PC-9 (cell line): ENCODE data around the gene MAPKBP1. TPM values are rescaled to one million over a fixed set of nuclear protein-coding genes. Genes with fewer than 3 reads are reported as not detected.

ENCODE experiments used
- BruUV-seq: library from RNA; stranded (reverse); fragments of 400-500 nt; replicated peaks from 2 replicates; lab custom pipeline; 2021; lab: Mats Ljungman, UMichigan
- CTCF ChIA-PET: fragments of 300-600 bp; sonication (Branson Sonifier 250); formaldehyde crosslinking; loops from one replicate; lab custom pipeline; 2022; ENCODE audit warnings: antibody characterized with exemption; lab: Charles Lee
- POLR2A ChIA-PET: fragments of 300-600 bp; sonication (Branson Sonifier 250); formaldehyde crosslinking; loops from one replicate; lab custom pipeline; 2022; ENCODE audit warnings: antibody characterized with exemption; ENCODE audit not compliant: unreplicated experiment; lab: Charles Lee
- DNase-seq, 2 experiments: peaks; one replicate each; pipeline versions ENCODE4 v3.0.0 to v3.0.0-alpha.2; 2015 to 2022; ENCODE audit warnings: mixed read lengths in 1 of 2
- H2AFZ ChIP-seq: fragments of 200-600 bp; sonication (generic); 2 replicates; pipeline ENCODE4 v1.8.1; 2017; ENCODE audit warnings: antibody characterized with exemption
- H3F3A ChIP-seq: fragments of 200-600 bp; sonication (generic); 2 replicates; pipeline ENCODE4 v1.8.1; 2017; ENCODE audit warnings: antibody characterized with exemption, mild to moderate bottlenecking, low read depth; ENCODE audit not compliant: insufficient read depth
- H3K27ac ChIP-seq: fragments of 200-600 bp; sonication (generic); 2 replicates; pipeline ENCODE4 v1.6.1; 2016; ENCODE audit warnings: mixed run types
- H3K27me3 ChIP-seq: fragments of 200-600 bp; sonication (generic); 2 replicates; pipeline ENCODE4 v1.6.1; 2016; ENCODE audit warnings: low read depth, mixed run types; ENCODE audit not compliant: insufficient read depth
- H3K36me3 ChIP-seq: fragments of 200-600 bp; sonication (generic); 2 replicates; pipeline ENCODE4 v1.6.1; 2016; ENCODE audit warnings: low read depth, mixed run types
- H3K4me1 ChIP-seq: fragments of 200-600 bp; sonication (generic); replicated peaks from 2 replicates; pipeline ENCODE4 v1.6.1; 2016; ENCODE audit warnings: mixed run types; ENCODE audit not compliant: insufficient read depth
- H3K4me2 ChIP-seq: fragments of 200-600 bp; sonication (generic); 2 replicates; pipeline ENCODE4 v1.6.1; 2017; ENCODE audit warnings: mixed run types
- H3K4me3 ChIP-seq: fragments of 200-600 bp; sonication (generic); 2 replicates; pipeline ENCODE4 v1.6.1; 2016; ENCODE audit warnings: mixed run types
- H3K79me2 ChIP-seq: fragments of 200-600 bp; sonication (generic); 2 replicates; pipeline ENCODE4 v1.6.1; 2017; ENCODE audit warnings: low read depth, mixed run types
- H3K9me2 ChIP-seq: fragments of 200-600 bp; sonication (generic); 2 replicates; pipeline ENCODE4 v1.8.1; 2017; ENCODE audit warnings: mild to moderate bottlenecking; ENCODE audit not compliant: insufficient read depth
- H3K9me3 ChIP-seq: fragments of 200-600 bp; sonication (generic); 2 replicates; pipeline ENCODE4 v1.8.1; 2016; ENCODE audit warnings: low read depth; ENCODE audit not compliant: insufficient read depth
- H4K20me1 ChIP-seq: fragments of 200-600 bp; sonication (generic); 2 replicates; pipeline ENCODE4 v1.8.1; 2017; ENCODE audit not compliant: insufficient read depth
- CTCF ChIP-seq: fragments of 200-600 bp; sonication (generic); conservative IDR thresholded peaks from 2 replicates; pipeline ENCODE4 v1.6.1; 2017; ENCODE audit warnings: mixed run types, antibody characterized with exemption, mild to moderate bottlenecking, moderate library complexity
- EZH2 ChIP-seq: fragments of 200-600 bp; sonication (generic); IDR thresholded peaks from 2 replicates; pipeline ENCODE4 v1.8.0; 2017; ENCODE audit warnings: antibody characterized with exemption, low read depth
- intact Hi-C: fragments of 100-400 bp; cut with micrococcal nuclease; formaldehyde crosslinking; loops from one replicate; pipeline ENCODE4 v1.10.0; 2022; ENCODE audit not compliant: unreplicated experiment
- total RNA-seq: library from RNA; stranded (reverse); gene quantifications from 2 replicates; pipeline ENCODE4 v1.2.3, GENCODE V29; 2021

Gene MAPKBP1
- total RNA-seq, 1 experiment from 2014 or later = 22.9 TPM

- BruUV-seq = no TSS peak
- H3K4me3 ChIP-seq = no peak overlapping the region
- H3K9me2 ChIP-seq = no peaks in the 10 kb centered on the region
- ChIA-PET POLR2A (interaction anchor here (0.7 kb wide), 1 partner anchor 759 kb away, joined by 3 read pairs; no protein-coding TSS in a partner anchor), CTCF (interaction anchor here (0.6 to 2.5 kb wide), 11 partner anchors 31 to 307 kb away, joined by 3 to 21 read pairs (median 5); partner anchors contain the start of genes EHD4 and JMJD7)
- peaks cover 24% of the 10 kb centered on the region for H3K4me1 ChIP-seq
- TF ChIP-seq EZH2 = no peak
- TF ChIP-seq CTCF = peak; percentile 61
- intact Hi-C loops = loop anchor here (1.0 to 5.0 kb wide), 2 partner anchors 131 to 359 kb away; no protein-coding TSS in a partner anchor
- peak; percentile 46 to 53 for DNase-seq
- H3K79me2 ChIP-seq = peaks cover 19% of the 10 kb centered on the region; the same call in 1 of the 2 replicates
- H3K4me2 ChIP-seq = peak overlapping the region; percentile 94
- peaks cover 4% of the 10 kb centered on the region; the same call in 1 of the 2 replicates for H4K20me1 ChIP-seq
- H3K9me3 ChIP-seq = no peaks in the 10 kb centered on the region
- peaks cover 23% of the 10 kb centered on the region; the same call in 1 of the 2 replicates for H3F3A ChIP-seq
- H2AFZ ChIP-seq = no peak overlapping the region
- H3K27ac ChIP-seq = 0 out of 2 replicates have a peak overlapping the region, but pooled peaks have one; percentile 64
- H3K27me3 ChIP-seq = no peaks in the 10 kb centered on the region
- no peaks in the 10 kb centered on the region for H3K36me3 ChIP-seq
Measured at GRCh38 chr15:41772720-41773331, 1.5 kb upstream of the MAPKBP1 start.

- Histone ChIP-seq H3K36me3 (no peaks in the 10 kb centered on the region), H3K4me1 (peaks cover 24% of the 10 kb centered on the region), H3K9me3 (no peaks in the 10 kb centered on the region), H3K27me3 (no peaks in the 10 kb centered on the region), H3K27ac (peak overlapping the region; percentile 64), H3K79me2 (peaks cover 19% of the 10 kb centered on the region; the same call in 1 of the 2 replicates), H3K4me2 (peak overlapping the region; percentile 94), H3F3A (peaks cover 23% of the 10 kb centered on the region; the same call in 1 of the 2 replicates), H3K4me3 (peak overlapping the region; percentile 80; the same call in 1 of the 2 replicates), H4K20me1 (peaks cover 4% of the 10 kb centered on the region; the same call in 1 of the 2 replicates), H3K9me2 (no peaks in the 10 kb centered on the region), H2AFZ (no peak overlapping the region)
- POLR2A ChIA-PET = interaction anchor here (0.6 to 1.2 kb wide), 3 partner anchors 65 to 759 kb away, joined by 3 to 6 read pairs (median 3); partner anchors contain the start of gene PLA2G4B
- CTCF ChIA-PET = interaction anchor here (0.6 to 2.5 kb wide), 14 partner anchors 30 to 363 kb away, joined by 3 to 21 read pairs (median 4); partner anchors contain the start of genes EHD4 and JMJD7
- no peak for DNase-seq
- no TSS peak for BruUV-seq
- intact Hi-C loops = loop anchor here (5.0 kb wide), 1 partner anchor 359 kb away; no protein-coding TSS in a partner anchor
- TF ChIP-seq CTCF = no peak
- no peak for TF ChIP-seq EZH2
Measured at GRCh38 chr15:41773332-41773728, 954 bp upstream of the MAPKBP1 start.

GRCh38 chr15:41773729-41774061 lies 589 bp upstream of the MAPKBP1 start:
- peak overlapping the region; percentile 64 for H3K27ac ChIP-seq
- H3K27me3 ChIP-seq = no peaks in the 10 kb centered on the region
- H4K20me1 ChIP-seq = peaks cover 4% of the 10 kb centered on the region; the same call in 1 of the 2 replicates
- H3K36me3 ChIP-seq = no peaks in the 10 kb centered on the region
- BruUV-seq = TSS peak; percentile 77
- ChIA-PET POLR2A (interaction anchor here (0.6 to 1.2 kb wide), 5 partner anchors 64 to 348 kb away, joined by 3 to 8 read pairs (median 6); partner anchors contain the start of gene PLA2G4B), CTCF (interaction anchor here (0.6 to 2.5 kb wide), 14 partner anchors 30 to 363 kb away, joined by 3 to 21 read pairs (median 4); partner anchors contain the start of genes EHD4 and JMJD7)
- TF ChIP-seq EZH2 = no peak
- TF ChIP-seq CTCF = no peak
- peaks cover 19% of the 10 kb centered on the region; the same call in 1 of the 2 replicates for H3K79me2 ChIP-seq
- DNase-seq = no peak
- peak overlapping the region; percentile 94 for H3K4me2 ChIP-seq
- H3F3A ChIP-seq = peaks cover 23% of the 10 kb centered on the region; the same call in 1 of the 2 replicates
- peaks cover 24% of the 10 kb centered on the region for H3K4me1 ChIP-seq
- 0 out of 2 replicates have a peak overlapping the region, but pooled peaks have one; percentile 26 for H2AFZ ChIP-seq
- intact Hi-C loops = loop anchor here (1.0 to 5.0 kb wide), 5 partner anchors 33 to 359 kb away; partner anchors contain the start of gene EHD4
- no peaks in the 10 kb centered on the region for H3K9me3 ChIP-seq
- H3K9me2 ChIP-seq = no peaks in the 10 kb centered on the region
- peak overlapping the region; percentile 80; the same call in 1 of the 2 replicates for H3K4me3 ChIP-seq
